Stimulated activated CD8-positive, alpha-beta memory T cell treated with anti-CD3 and anti-CD28 coated beads, Interleukin-15, amount 100 ng/mL, for 1 hour (primary cell): Measurements from ENCODE around the gene GALNT6.
"Not testable (repeated sequence)": the region's sequence is repeated elsewhere in the genome, so short reads cannot be mapped to it uniquely, and the experiment has no call there.

Source experiments
- DNase-seq: peaks from one replicate; pipeline ENCODE4 v3.0.0-alpha.2; 2020; ENCODE audit warnings: low read depth

The GALNT6 gene

GRCh38 chr12:51351913-51352532 is 39.2 kb downstream of the GALNT6 start:
- no peak for DNase-seq

- DNase-seq = no peak
These were observed 42.2 kb downstream of the GALNT6 start for GRCh38 chr12:51349026-51349425.

GRCh38 chr12:51348116-51348515 is 43.1 kb downstream of the GALNT6 start:
- no peak for DNase-seq

- DNase-seq = no peak
These were observed 44.6 kb downstream of the GALNT6 start, which contains the start of gene CELA1 for GRCh38 chr12:51346581-51346980. Gene CELA1, minus strand, starts transcription at chr12:51346679. Its CDS starts 41 bp downstream, at chr12:51346638.

- DNase-seq = no peak
These were observed 45.5 kb downstream of the GALNT6 start for GRCh38 chr12:51345681-51346080.

GRCh38 chr12:51343201-51343600 is 48.0 kb downstream of the GALNT6 start:
- no peak for DNase-seq

- DNase-seq = no peak
These were observed 48.8 kb downstream of the GALNT6 start for GRCh38 chr12:51342416-51342815.

- DNase-seq = peak; percentile 52
These were observed 49.8 kb downstream of the GALNT6 start for GRCh38 chr12:51341251-51342007.

GRCh38 chr12:51339750-51340149 is 51.5 kb downstream of the GALNT6 start:
- no peak for DNase-seq

- DNase-seq = not testable (repeated sequence)
These were observed 53.9 kb downstream of the GALNT6 start for GRCh38 chr12:51337336-51337735.

- no peak for DNase-seq
These were observed 55.3 kb downstream of the GALNT6 start for GRCh38 chr12:51335931-51336330.

- no peak for DNase-seq
These were observed 56.4 kb downstream of the GALNT6 start for GRCh38 chr12:51334764-51335163.

- DNase-seq = no peak
These were observed 57.7 kb downstream of the GALNT6 start for GRCh38 chr12:51333536-51333935.

GRCh38 chr12:51330186-51330585 is 61.0 kb downstream of the GALNT6 start:
- no peak for DNase-seq

GRCh38 chr12:51329742-51330141 is 61.5 kb downstream of the GALNT6 start:
- no peak for DNase-seq

GRCh38 chr12:51328587-51328986 is 62.6 kb downstream of the GALNT6 start:
- no peak for DNase-seq

GRCh38 chr12:51326698-51327439 is 64.3 kb downstream of the GALNT6 start:
- DNase-seq = no peak

- DNase-seq = no peak
These were observed 66.3 kb downstream of the GALNT6 start for GRCh38 chr12:51324953-51325352.

GRCh38 chr12:51323966-51324895 is 67.0 kb downstream of the GALNT6 start, which contains the start of gene BIN2:
Gene BIN2, minus strand, starts transcription at chr12:51324174. Its CDS starts 72 bp downstream, at chr12:51324102.
- peak; percentile 37 for DNase-seq

- DNase-seq = no peak
These were observed 67.8 kb downstream of the GALNT6 start for GRCh38 chr12:51323317-51323960.

GRCh38 chr12:51322452-51322851 is 68.8 kb downstream of the GALNT6 start:
- DNase-seq = no peak
